Measurements from ENCODE around the gene GPRC5C. TPM values are rescaled to one million over a fixed set of nuclear protein-coding genes. Genes with fewer than 3 reads are reported as not detected.

The GPRC5C gene
- total RNA-seq, 1 experiment from 2014 or later: 15.5 TPM

DNA sequence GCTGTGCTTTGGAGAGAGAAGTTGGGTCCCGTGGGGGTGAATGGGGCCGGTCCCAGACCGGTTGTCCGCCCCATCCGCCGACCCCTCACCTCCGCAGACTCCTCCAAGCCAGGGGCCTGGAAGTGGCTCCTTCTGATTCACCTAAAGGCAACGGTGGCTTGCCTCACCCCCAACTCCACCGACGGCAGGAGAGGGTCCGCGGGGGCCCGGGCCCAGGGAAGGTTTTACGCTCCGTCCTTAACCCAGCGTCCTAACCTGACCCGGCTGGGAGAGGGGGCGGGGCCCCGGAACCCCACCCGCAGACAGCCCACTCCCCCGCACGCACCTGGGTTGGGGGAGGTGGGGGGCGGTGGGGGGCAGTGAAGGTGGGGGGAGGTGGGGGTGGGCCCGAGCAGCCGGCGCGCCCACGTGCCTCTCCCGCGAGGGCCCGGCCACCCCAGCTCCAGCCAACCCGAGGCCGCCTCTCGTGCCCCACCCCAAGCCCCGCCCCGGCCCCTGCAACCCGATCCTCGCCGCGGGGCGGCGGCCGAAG, 21.8 kb downstream of the GPRC5C start:
- Histone ChIP-seq H3K18ac (ENCODE audit: insufficient read length, low read depth, low read length) (no peak overlapping the region), H4K5ac (ENCODE audit: insufficient read length, low read depth, low read length) (no peak overlapping the region), H3K9me3 (ENCODE audit: control insufficient read depth, low read depth, low read length) (no peaks in the 10 kb centered on the region), H3K56ac (ENCODE audit: insufficient read length, low read depth, low read length) (no peak overlapping the region), H3K27me3 (ENCODE audit: insufficient read depth, low read length) (peaks cover 11% of the 10 kb centered on the region; the same call in 1 of the 2 replicates), H3K79me2 (ENCODE audit: insufficient read depth, low read length) (no peaks in the 10 kb centered on the region), H3K9ac (ENCODE audit: extremely low read depth, insufficient read length, low read length) (no peak overlapping the region), H3K27ac (ENCODE audit: insufficient read length, low read depth, low read length) (no peak overlapping the region), H3K23ac (ENCODE audit: insufficient read length, low read depth, low read length) (no peak overlapping the region), H2AK5ac (ENCODE audit: insufficient read length, low read length) (no peak overlapping the region), H3K4me2 (ENCODE audit: insufficient read depth, insufficient read length, low read length) (peak overlapping the region; percentile 53), H2BK120ac (ENCODE audit: low read depth, low read length, poor library complexity, severe bottlenecking) (no peak overlapping the region), H4K91ac (ENCODE audit: insufficient read length, low read depth, low read length) (no peak overlapping the region), H4K8ac (replicated peaks; ENCODE audit: insufficient read length, low read depth, low read length) (no peak overlapping the region), H3K14ac (ENCODE audit: insufficient read depth, low read length) (no peak overlapping the region), H2BK12ac (ENCODE audit: insufficient read length, low read depth, low read length) (no peak overlapping the region), H3K23me2 (ENCODE audit: insufficient read length, low read depth, low read length, poor library complexity, severe bottlenecking) (peaks cover 7% of the 10 kb centered on the region), H3T11ph (ENCODE audit: low read length) (no peak overlapping the region), H3K79me1 (ENCODE audit: insufficient read depth, low read depth, low read length, poor library complexity, severe bottlenecking) (no peaks in the 10 kb centered on the region), H2BK5ac (ENCODE audit: insufficient read length, low read length) (no peak overlapping the region), H2AFZ (ENCODE audit: low read length) (no peak overlapping the region), H3K4ac (ENCODE audit: low read depth, low read length) (no peak overlapping the region), H2BK20ac (ENCODE audit: low read depth, low read length, poor library complexity, severe bottlenecking) (no peak overlapping the region), H2BK15ac (ENCODE audit: low read depth, low read length) (no peak overlapping the region), H4K20me1 (ENCODE audit: control insufficient read depth, insufficient read depth, insufficient read length) (no peaks in the 10 kb centered on the region), H3K4me1 (ENCODE audit: insufficient read depth, low read length) (peaks cover 6% of the 10 kb centered on the region; the same call in 1 of the 2 replicates)
- peak overlapping the region; percentile 44 to 75 for H3K4me3 Mint-ChIP-seq
- peaks cover 61% of the 10 kb centered on the region for H3K27me3 Mint-ChIP-seq (ENCODE audit: low read depth)
- no peaks in the 10 kb centered on the region for H3K9me3 Mint-ChIP-seq
- no peaks in the 10 kb centered on the region for H3K36me3 Mint-ChIP-seq (ENCODE audit: insufficient read depth in 1 of 3, low read depth in 3 of 3)
- peaks cover 36 to 52% of the 10 kb centered on the region in 2 experiments for H3K4me1 Mint-ChIP-seq
- WGBS (ENCODE audit: extremely low coverage, insufficient read length, low lambda C conversion rate): no CpG with 5 or more reads among the region's 43 CpGs
- no peak overlapping the region for H3K27ac Mint-ChIP-seq
- TF ChIP-seq, protein P1, sequence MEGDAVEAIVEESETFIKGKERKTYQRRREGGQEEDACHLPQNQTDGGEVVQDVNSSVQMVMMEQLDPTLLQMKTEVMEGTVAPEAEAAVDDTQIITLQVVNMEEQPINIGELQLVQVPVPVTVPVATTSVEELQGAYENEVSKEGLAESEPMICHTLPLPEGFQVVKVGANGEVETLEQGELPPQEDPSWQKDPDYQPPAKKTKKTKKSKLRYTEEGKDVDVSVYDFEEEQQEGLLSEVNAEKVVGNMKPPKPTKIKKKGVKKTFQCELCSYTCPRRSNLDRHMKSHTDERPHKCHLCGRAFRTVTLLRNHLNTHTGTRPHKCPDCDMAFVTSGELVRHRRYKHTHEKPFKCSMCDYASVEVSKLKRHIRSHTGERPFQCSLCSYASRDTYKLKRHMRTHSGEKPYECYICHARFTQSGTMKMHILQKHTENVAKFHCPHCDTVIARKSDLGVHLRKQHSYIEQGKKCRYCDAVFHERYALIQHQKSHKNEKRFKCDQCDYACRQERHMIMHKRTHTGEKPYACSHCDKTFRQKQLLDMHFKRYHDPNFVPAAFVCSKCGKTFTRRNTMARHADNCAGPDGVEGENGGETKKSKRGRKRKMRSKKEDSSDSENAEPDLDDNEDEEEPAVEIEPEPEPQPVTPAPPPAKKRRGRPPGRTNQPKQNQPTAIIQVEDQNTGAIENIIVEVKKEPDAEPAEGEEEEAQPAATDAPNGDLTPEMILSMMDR (conservative IDR thresholded peaks at IDR 0.05): no peak
- DNase-seq: peak; percentile 97

All from H9 (cell line).